SK-N-MC (cell line): ENCODE results near the gene EPB41L4A.

ENCODE experiments used
- EZH2 ChIP-seq: fragments of 200-600 bp; sonication (generic); IDR thresholded peaks from one replicate; pipeline ENCODE4 v1.6.1; 2017; ENCODE audit warnings: antibody characterized with exemption
- FOXP2 ChIP-seq: optimal IDR thresholded peaks from 2 replicates; pipeline ENCODE3; 2011; ENCODE audit warnings: mild to moderate bottlenecking, moderate library complexity; ENCODE audit not compliant: insufficient read depth; ENCODE audit errors: extremely low read length, control extremely low read depth
- POLR2AphosphoS5 ChIP-seq: IDR thresholded peaks from 2 replicates; pipeline ENCODE4 v1.6.1; 2012; ENCODE audit warnings: mild to moderate bottlenecking, low read depth, low read length, borderline replicate concordance

DNA sequence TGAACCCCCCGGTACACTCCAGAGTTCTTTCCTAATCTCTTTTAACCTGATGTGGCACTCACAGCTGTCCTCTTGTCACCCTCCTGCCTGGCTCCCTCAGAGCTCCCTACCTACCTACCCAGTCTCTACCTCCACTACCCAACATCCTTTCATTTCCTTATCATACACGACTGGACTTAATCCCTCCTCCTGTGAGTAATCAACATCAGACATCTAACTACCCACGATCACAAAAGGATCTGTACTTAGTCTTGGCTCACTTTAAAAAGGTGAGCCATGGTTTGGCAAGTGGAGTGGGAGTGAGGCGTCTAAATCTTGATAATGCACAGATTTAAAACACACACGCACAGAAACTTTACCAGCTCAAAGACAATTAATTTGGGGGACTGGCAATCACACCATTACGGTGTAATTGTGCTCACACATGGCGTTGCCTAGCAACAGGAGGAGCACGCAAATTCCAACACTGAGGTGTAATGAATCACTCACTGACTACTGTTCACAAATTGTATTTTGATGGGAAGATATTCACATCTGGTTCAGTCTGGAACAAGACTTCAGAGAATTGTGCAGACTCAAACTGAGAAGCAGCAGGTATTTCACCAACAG is 235.9 kb downstream of the EPB41L4A start:
- no peak for TF ChIP-seq POLR2AphosphoS5
- TF ChIP-seq EZH2, result no peak
- no peak for TF ChIP-seq FOXP2
